ENCODE data around the gene VPS37B.
"Not testable (repeated sequence)": the region's sequence is repeated elsewhere in the genome, so short reads cannot be mapped to it uniquely, and the experiment has no call there.

Gene VPS37B

GRCh38 chr12:122908915-122909314 is 13.0 kb upstream of the VPS37B start:
- DNase-seq (ENCODE audit: low spot score): no peak

- DNase-seq (ENCODE audit: low spot score): not testable (repeated sequence)
Observed at GRCh38 chr12:122905258-122905657, 9.3 kb upstream of the VPS37B start.

GRCh38 chr12:122903693-122904034 is 7.7 kb upstream of the VPS37B start:
- no peak for DNase-seq (ENCODE audit: low spot score)

- no peak for DNase-seq (ENCODE audit: low spot score)
Observed at GRCh38 chr12:122902854-122903692, 7.1 kb upstream of the VPS37B start.

- DNase-seq (ENCODE audit: low spot score): no peak
Observed at GRCh38 chr12:122899887-122900286, 4.0 kb upstream of the VPS37B start.

- DNase-seq (ENCODE audit: low spot score): no peak
Observed at GRCh38 chr12:122896662-122897061, 738 bp upstream of the VPS37B start.

GRCh38 chr12:122895320-122895703 is 612 bp downstream of the VPS37B start:
- no peak for DNase-seq (ENCODE audit: low spot score)

- DNase-seq (ENCODE audit: low spot score): no peak
Observed at GRCh38 chr12:122894193-122895121, 1.5 kb downstream of the VPS37B start.

GRCh38 chr12:122893208-122894153 is 2.4 kb downstream of the VPS37B start:
- DNase-seq (ENCODE audit: low spot score): no peak

GRCh38 chr12:122892724-122893123 is 3.2 kb downstream of the VPS37B start:
- not testable (repeated sequence) for DNase-seq (ENCODE audit: low spot score)

- DNase-seq (ENCODE audit: low spot score): no peak
Observed at GRCh38 chr12:122891661-122892525, 4.0 kb downstream of the VPS37B start.

GRCh38 chr12:122889761-122890520 is 6.0 kb downstream of the VPS37B start:
- no peak for DNase-seq (ENCODE audit: low spot score)

- no peak for DNase-seq (ENCODE audit: low spot score)
Observed at GRCh38 chr12:122888232-122888752, 7.6 kb downstream of the VPS37B start.

- DNase-seq (ENCODE audit: low spot score): no peak
Observed at GRCh38 chr12:122887819-122888212, 8.1 kb downstream of the VPS37B start.

- DNase-seq (ENCODE audit: low spot score): peak; percentile 69
Observed at GRCh38 chr12:122886851-122887818, 8.8 kb downstream of the VPS37B start.

- DNase-seq (ENCODE audit: low spot score): no peak
Observed at GRCh38 chr12:122886161-122886560, 9.8 kb downstream of the VPS37B start.

- no peak for DNase-seq (ENCODE audit: low spot score)
Observed at GRCh38 chr12:122884860-122885259, 11.1 kb downstream of the VPS37B start.

- DNase-seq (ENCODE audit: low spot score): no peak
Observed at GRCh38 chr12:122884091-122884826, 11.7 kb downstream of the VPS37B start.
